T-helper 2 cell treated with Interferon-gamma antibody and Interleukin-4, amounts not matched to agents 5 μg/mL and 100 μg/mL, for 36 hours (primary cell): ENCODE results near the gene FBLN2.

Source experiments
- DNase-seq: peaks from one replicate; pipeline ENCODE4 v3.0.0; 2021; ENCODE audit warnings: low spot score
- H3K27ac Mint-ChIP-seq: one replicate; pipeline ENCODE4 v1.8.0; 2021; ENCODE audit warnings: mild to moderate bottlenecking, mixed read lengths
- H3K27me3 Mint-ChIP-seq: one replicate; pipeline ENCODE4 v1.8.0; 2021; ENCODE audit warnings: low read depth, mixed read lengths
- H3K36me3 Mint-ChIP-seq: one replicate; pipeline ENCODE4 v1.8.0; 2021; ENCODE audit warnings: low read depth, mixed read lengths
- H3K4me1 Mint-ChIP-seq: one replicate; pipeline ENCODE4 v1.8.0; 2021; ENCODE audit warnings: low read depth, mixed read lengths
- H3K4me3 Mint-ChIP-seq: one replicate; pipeline ENCODE4 v1.8.0; 2022; ENCODE audit warnings: mild to moderate bottlenecking, moderate library complexity, mixed read lengths
- H3K9me3 Mint-ChIP-seq: one replicate; pipeline ENCODE4 v1.8.0; 2021; ENCODE audit warnings: mixed read lengths

FBLN2 gene

DNA sequence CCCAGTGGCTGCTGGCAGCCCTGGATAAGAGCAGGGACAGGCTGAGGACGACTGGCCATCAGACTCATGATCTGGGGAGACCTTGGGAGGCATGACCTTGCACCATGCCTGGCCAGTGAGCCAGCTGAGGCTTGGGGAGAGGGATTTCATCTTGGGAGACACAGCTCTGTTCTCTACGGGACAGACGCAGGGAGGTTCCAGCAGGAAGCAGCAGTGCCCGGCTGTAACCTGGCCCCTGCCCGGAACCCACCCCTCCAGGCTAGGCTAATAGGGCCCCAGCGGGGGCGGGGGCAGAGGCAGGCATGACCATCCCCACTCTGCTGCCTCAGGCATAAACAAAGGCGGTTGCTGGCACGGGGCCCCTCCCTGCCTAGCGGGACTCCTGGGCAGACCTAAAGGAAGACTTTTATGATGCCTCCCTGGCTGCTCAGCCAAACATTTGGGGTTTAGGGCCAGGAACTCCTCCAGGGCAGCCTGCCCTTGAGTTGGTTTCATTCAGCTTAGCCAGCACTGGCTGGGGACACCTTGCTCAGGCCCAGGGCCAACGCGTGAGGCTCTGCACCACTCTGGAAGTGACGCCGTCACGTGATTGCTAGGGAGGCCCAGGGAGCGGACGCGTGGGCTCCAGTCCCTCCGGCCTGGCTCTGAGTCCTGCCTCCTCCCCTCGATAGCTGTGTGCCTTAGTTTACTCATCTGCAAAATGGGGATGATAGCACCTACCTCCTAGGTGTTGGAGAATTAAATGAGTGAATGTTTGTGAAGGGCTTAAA, 41.2 kb upstream of the FBLN2 start:
- H3K27me3 Mint-ChIP-seq = no peaks in the 10 kb centered on the region
- DNase-seq = no peak
- H3K27ac Mint-ChIP-seq = no peak overlapping the region
- H3K4me3 Mint-ChIP-seq = no peak overlapping the region
- H3K4me1 Mint-ChIP-seq = no peaks in the 10 kb centered on the region
- no peaks in the 10 kb centered on the region for H3K36me3 Mint-ChIP-seq
- no peaks in the 10 kb centered on the region for H3K9me3 Mint-ChIP-seq

DNA sequence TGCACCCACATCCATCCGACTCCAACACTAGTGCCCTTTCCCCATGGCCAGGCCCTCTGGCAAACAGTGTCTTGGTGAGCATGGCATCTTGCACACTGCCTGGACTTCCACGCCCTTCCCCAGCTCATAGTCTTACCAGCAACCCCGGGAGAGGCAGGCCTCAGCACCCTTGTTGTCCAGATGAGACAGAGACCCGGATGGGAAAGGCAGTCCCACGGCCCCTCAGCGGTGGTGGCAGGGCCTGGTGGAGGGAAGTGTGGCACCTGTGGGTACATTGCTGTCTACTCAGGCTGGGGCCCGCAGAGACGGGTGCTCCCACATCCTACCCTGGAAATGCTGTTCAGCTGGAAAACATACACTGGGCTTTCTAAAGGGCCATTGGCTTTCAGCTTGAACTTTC, 40.4 kb upstream of the FBLN2 start:
- Mint-ChIP-seq H3K27ac (no peak overlapping the region), H3K36me3 (no peaks in the 10 kb centered on the region), H3K9me3 (no peaks in the 10 kb centered on the region), H3K4me3 (no peak overlapping the region), H3K4me1 (no peaks in the 10 kb centered on the region), H3K27me3 (no peaks in the 10 kb centered on the region)
- no peak for DNase-seq

DNA sequence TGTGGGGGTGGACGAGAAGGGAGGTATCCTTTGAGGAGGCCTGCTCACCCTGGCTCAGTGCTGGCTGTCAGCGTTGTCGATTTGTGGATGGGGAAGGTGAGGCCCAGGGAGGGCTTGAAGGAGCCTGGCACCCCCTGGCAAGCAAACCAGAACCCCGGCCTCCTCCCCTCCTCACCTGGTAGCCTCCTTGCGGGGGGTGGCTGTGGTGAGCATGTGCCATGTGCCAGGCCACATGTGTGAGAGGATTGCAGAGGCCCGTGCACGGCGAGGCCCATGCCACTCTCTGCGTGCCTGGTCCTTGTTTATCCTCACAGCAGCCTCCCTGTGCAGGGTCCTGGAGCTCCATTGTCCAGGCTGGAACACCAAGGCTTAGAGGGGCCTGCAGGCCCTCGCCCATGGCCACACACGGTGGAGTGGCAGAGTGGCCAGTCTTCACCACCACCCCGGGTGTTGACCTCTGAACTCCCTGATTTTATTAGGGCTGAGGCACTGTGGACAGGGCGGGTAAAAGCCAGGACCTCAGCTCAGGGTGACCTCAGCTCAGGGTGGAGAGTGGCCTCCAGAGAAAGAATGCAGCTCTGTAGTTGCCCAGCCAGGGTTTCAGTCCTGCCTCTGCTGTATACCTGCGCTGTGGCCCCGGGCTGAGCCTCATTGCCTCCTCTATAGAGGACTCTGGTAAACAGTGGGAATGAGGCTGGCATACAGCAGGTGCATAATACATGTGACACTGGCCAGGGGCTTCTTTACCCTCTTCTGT, 39.7 kb upstream of the FBLN2 start:
- no peaks in the 10 kb centered on the region for H3K27me3 Mint-ChIP-seq
- H3K36me3 Mint-ChIP-seq = no peaks in the 10 kb centered on the region
- no peak overlapping the region for H3K4me3 Mint-ChIP-seq
- no peaks in the 10 kb centered on the region for H3K9me3 Mint-ChIP-seq
- no peak overlapping the region for H3K27ac Mint-ChIP-seq
- no peaks in the 10 kb centered on the region for H3K4me1 Mint-ChIP-seq
- no peak for DNase-seq

DNA sequence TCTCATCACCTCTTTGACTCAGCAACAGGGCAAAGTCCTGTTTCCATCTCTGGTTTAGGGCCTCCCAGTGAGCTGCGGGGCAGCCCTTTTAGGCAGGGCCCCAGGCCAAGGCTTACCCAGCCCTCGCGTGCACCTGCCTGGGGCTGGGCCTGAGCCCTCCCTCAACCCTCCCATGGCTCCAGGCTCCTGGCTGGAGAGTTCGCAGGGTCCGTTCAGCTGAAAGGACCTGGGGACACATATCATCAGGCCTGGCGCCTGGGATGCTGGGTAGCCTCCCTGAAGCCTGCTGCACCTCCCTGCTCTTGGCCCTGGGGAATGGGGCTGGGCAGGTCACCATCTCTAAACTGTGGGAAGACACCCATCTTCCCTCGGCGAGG, 39.1 kb upstream of the FBLN2 start:
- Mint-ChIP-seq H3K4me3 (no peak overlapping the region), H3K4me1 (peaks cover 1% of the 10 kb centered on the region)

DNA sequence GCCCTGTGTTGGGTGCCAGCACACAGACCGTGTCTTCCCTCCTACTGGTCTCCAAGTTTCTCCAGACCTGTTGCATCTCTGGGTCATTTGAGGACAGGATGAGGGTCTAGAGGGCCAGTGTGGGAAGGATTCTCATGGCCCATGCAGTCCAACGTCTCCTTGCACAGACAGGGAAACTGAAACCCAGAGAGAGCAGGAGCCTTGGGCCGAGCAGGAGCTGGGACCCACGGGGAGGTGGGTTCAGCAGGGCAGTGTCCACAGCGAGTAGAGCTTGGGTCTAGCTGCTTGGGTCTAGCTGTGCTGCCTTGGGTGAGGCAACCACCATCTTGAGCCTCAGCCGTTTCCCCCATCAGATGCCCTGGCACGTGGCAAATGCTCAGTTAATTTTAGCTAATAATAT, 36.5 kb upstream of the FBLN2 start:
- Mint-ChIP-seq H3K4me1 (peaks cover 1% of the 10 kb centered on the region), H3K4me3 (no peak overlapping the region), H3K27me3 (no peaks in the 10 kb centered on the region), H3K36me3 (no peaks in the 10 kb centered on the region), H3K27ac (no peak overlapping the region), H3K9me3 (no peaks in the 10 kb centered on the region)
- no peak for DNase-seq

More for the DNA sequence above, 39.1 kb upstream of the FBLN2 start:
- DNase-seq = no peak
- Mint-ChIP-seq H3K27ac (no peak overlapping the region), H3K9me3 (no peaks in the 10 kb centered on the region), H3K36me3 (no peaks in the 10 kb centered on the region), H3K27me3 (no peaks in the 10 kb centered on the region)

DNA sequence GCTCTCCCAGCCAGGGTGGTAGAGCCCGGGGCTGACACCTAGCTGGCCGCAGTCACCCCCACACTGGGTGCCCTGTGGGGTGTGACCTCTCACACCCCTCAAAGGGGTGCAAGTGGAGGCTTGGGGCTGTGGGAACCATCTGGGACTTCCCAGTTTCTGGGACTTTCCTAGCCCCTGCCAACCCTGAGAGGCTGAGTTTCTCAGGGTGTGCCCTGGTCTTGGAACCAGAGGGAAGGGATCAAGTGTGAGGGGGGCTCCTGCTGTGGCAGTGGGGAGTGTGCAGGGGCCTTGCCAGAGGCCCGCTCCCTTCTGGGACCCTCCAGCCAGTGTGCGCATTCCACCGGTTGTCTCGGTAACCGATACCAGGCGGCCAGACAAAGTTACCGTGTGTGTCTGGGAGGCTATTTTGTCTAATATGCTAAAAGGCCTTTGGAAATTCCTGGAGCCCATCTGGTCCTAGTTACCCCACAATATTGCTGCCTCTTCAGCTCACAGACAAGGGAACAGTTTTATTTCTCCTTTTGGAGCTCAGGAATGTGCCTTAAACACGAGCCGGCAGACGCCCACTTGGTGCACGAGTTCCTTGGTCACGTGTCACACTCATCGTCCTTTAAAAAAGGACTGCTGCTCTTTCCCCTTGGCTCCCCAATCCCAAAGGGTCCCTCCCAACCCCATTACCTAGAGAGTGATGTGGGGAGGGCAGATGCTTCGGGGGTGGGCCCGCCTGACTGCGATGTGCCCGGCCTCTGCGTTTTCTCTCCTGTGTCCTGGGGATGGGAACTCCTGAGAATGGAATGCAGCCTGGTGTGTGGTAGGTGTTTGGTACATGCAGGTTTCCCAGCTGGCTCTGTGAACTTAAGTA, 35.6 kb upstream of the FBLN2 start:
- H3K4me1 Mint-ChIP-seq = peaks cover 1% of the 10 kb centered on the region
- no peaks in the 10 kb centered on the region for H3K36me3 Mint-ChIP-seq
- H3K27me3 Mint-ChIP-seq = no peaks in the 10 kb centered on the region
- no peak overlapping the region for H3K4me3 Mint-ChIP-seq
- H3K9me3 Mint-ChIP-seq = no peaks in the 10 kb centered on the region
- H3K27ac Mint-ChIP-seq = no peak overlapping the region
- DNase-seq = no peak

DNA sequence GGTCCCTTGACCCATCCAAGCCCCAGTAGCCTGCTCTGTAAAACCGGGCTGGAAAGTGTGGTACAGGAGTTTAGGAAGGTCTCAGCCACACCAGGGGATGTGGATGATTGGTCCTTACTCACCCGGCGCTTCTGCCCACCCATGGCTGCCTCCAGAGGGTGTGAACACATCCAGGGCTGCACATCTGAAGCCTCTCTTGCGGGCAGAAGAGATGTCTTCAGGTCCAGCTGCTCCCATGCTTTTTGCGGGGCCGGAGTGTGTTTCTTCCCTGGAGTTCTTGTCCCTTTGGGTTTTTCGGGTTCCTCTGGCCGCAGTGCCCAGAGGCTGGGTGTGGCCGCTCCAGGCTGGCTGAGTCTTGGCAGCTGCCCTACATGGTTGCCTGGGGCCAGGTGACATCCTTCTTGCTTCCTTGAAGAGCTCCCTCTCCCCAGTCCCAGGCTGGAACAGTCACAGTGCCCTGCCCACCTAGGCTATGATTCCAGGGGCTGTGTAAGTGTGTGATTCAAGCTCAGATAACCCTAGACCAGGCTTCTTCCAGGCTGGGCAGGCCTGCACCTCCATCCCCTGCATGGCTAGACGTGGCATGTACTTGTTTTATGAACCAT, 34.9 kb upstream of the FBLN2 start:
- H3K27me3 Mint-ChIP-seq = no peaks in the 10 kb centered on the region
- H3K4me1 Mint-ChIP-seq = peaks cover 1% of the 10 kb centered on the region
- no peaks in the 10 kb centered on the region for H3K9me3 Mint-ChIP-seq
- H3K36me3 Mint-ChIP-seq = no peaks in the 10 kb centered on the region
- H3K4me3 Mint-ChIP-seq = no peak overlapping the region
- H3K27ac Mint-ChIP-seq = no peak overlapping the region
- no peak for DNase-seq

DNA sequence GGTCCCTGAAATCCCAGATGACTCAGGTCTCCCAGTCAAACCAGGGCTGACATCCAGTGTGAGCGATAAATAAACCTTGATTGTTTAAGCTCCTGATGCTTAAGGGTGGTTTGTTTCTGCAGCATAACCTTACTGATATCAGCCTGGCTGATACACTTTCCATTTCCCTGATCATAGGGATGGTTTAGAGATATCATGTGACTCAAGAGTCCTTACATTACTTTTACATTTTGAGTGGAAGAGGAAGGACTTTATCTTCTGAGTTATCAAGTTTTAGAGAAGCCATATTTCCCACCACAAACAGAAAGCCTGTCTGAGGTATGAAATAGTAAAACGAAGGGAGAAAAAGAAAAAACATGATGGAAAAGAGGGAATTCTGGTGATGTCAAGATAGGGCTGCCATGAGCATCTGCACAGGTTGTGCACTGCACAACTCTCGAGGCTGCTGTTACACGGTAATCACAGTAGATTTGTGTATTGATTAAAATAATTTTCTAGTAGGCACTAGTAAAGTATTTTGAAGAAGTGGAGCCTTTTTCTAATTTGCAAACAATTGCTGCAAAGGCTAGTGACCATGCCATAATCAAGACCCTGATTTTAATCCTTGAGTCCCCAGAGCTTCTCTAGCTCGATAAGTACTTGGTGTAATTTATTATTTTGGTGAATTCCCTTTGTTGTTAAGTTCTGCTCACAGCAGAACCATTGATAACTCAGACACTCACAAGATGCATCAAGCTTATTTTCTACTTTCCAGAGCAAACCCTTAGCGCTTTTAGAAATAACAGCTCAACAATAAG, 34.1 kb upstream of the FBLN2 start:
- H3K27me3 Mint-ChIP-seq = no peaks in the 10 kb centered on the region
- H3K9me3 Mint-ChIP-seq = no peaks in the 10 kb centered on the region
- H3K4me1 Mint-ChIP-seq = peaks cover 1% of the 10 kb centered on the region
- no peak for DNase-seq
- peak overlapping the region; percentile 3 for H3K27ac Mint-ChIP-seq
- H3K36me3 Mint-ChIP-seq = no peaks in the 10 kb centered on the region
- no peak overlapping the region for H3K4me3 Mint-ChIP-seq

DNA sequence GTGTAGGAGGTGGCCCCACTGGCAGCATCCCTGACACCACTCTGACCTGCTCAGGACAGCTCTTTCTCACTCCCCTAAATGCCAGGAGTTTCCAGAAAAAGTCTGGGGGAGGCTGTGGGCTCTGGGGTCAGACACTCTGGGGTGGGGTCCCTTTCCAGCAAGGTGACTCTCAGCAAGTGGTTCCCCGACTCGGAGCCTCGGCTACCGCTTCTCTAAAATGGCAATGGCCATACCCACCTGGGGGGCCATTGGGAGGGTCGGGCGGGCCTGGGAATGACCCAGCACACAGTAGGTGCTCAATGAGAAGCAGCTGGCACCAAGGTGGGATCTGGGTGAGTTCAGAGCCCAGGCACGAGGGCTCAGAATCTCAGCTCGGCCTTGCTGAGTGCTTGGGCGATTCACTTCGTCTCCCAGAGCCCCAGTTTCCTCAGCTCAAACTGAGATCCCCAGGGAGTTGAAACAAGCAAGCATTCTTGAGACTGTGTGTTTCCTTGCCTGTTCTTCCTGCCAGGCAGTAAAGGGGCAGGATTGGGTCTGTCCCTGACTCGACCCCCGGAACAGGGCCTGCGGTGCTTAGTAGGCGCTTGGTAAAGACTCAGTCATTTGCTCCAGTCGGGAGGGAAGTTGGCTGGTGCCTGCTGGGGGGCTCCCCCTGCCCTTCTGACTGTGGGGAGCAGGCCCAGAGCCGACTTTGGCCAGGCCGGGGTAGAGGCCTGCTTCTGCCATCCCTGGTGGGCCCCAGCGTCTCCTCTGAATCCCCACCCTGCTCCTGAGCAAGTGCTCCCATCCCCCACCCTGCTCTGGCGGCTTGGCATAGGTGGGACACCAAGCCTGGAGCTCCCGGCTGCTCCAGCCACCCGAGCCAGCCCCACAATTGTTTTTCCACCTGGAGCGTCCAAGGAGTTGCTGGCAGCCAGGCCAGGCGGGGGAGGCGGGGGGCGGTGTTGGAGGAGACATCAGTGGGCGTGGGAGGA, 32.9 kb upstream of the FBLN2 start:
- Mint-ChIP-seq H3K9me3 (no peaks in the 10 kb centered on the region), H3K27ac (no peak overlapping the region), H3K36me3 (no peaks in the 10 kb centered on the region), H3K4me3 (no peak overlapping the region), H3K4me1 (peaks cover 1% of the 10 kb centered on the region), H3K27me3 (no peaks in the 10 kb centered on the region)
- DNase-seq = no peak

DNA sequence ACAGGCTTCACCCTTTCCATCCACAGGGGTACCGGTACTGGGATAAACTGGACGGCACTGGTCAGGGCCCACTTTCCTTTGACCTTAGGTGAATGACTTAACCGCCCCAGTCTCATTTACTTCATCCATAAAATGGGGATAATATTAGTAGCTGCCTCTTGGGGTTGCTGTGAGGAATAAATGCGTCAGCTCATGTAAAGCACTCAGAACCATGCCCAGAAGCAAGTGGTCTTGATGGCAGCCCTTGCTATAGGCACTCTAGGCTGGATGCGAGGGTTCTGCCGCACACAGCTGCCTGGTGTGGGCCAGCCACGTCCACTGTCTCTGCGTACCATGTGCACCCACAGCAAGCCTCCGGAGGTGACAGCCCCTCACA, 32.2 kb upstream of the FBLN2 start:
- no peak overlapping the region for H3K4me3 Mint-ChIP-seq
- no peaks in the 10 kb centered on the region for H3K36me3 Mint-ChIP-seq
- no peaks in the 10 kb centered on the region for H3K9me3 Mint-ChIP-seq
- H3K27ac Mint-ChIP-seq = no peak overlapping the region
- peaks cover 1% of the 10 kb centered on the region for H3K4me1 Mint-ChIP-seq
- no peaks in the 10 kb centered on the region for H3K27me3 Mint-ChIP-seq
- DNase-seq = no peak

DNA sequence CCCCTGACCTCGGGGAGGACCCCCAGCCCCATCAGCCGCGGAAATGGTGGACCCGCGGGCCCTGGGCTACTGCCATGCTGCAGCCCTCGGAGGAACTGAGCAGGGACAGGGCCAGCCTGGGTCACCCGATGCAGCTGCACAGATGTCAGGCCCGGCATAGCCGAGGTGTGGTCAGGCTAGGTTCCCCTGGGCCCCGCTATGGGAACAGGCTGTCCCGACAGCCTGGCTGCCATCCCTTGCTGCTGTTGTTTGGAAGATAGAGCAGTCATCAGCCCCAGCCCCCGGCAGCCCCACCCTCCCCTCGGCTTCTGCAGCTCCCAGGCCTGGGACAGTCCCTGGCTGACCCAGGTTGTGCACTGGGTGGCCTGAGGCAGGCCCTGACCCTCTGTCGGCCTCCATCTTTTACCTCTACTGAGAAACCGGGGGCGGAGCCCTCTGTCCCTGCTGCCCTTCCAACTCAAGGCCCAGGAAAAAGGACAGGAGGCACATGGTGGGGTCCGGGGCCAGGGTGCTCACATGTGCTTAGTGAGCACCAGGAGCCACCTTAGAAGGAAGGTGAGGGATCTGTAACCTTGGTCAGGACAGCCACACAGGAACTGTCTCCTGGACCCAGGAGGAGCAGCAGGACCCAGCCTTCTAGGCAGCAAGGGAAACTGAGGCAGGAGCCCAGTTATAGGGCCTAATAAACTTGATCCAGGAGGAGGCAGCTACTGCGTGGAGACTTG, 31.5 kb upstream of the FBLN2 start:
- no peaks in the 10 kb centered on the region for H3K36me3 Mint-ChIP-seq
- no peaks in the 10 kb centered on the region for H3K9me3 Mint-ChIP-seq
- H3K27ac Mint-ChIP-seq = no peak overlapping the region
- H3K4me1 Mint-ChIP-seq = peaks cover 1% of the 10 kb centered on the region
- no peak for DNase-seq
- H3K27me3 Mint-ChIP-seq = no peaks in the 10 kb centered on the region
- no peak overlapping the region for H3K4me3 Mint-ChIP-seq

DNA sequence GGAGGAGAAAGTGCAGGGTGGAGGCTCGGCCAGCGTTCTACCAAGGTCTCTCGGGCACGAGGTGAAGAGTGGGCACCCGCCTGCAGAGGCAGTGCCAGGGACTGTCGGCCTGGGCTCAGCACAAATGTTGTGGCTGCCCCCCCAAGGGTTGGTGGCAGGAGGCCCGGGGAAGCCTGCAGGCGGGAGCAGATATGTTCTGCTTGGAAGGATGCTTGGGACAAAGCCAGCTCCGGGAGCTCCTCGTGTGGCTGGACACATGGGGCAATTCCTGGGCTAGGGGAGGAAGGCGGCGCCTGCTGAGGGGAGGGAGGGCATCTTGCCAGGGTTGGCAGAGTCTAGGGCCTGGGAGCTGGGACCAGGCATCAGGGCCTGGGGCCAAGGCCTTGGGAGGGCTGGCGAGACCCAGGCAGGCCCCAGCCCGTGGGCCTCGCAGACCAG, 30.4 kb upstream of the FBLN2 start:
- DNase-seq = no peak
- no peak overlapping the region for H3K27ac Mint-ChIP-seq
- peaks cover 1% of the 10 kb centered on the region for H3K4me1 Mint-ChIP-seq

More for the DNA sequence above, 30.4 kb upstream of the FBLN2 start:
- no peak overlapping the region for H3K4me3 Mint-ChIP-seq
- no peaks in the 10 kb centered on the region for H3K9me3 Mint-ChIP-seq
- no peaks in the 10 kb centered on the region for H3K36me3 Mint-ChIP-seq
- H3K27me3 Mint-ChIP-seq = no peaks in the 10 kb centered on the region
